Measurements from ENCODE around the gene PRKRIP1.
A peak's percentile ranks its signal among the peaks of the same experiment; 100 is the strongest.

PRKRIP1 gene

DNA sequence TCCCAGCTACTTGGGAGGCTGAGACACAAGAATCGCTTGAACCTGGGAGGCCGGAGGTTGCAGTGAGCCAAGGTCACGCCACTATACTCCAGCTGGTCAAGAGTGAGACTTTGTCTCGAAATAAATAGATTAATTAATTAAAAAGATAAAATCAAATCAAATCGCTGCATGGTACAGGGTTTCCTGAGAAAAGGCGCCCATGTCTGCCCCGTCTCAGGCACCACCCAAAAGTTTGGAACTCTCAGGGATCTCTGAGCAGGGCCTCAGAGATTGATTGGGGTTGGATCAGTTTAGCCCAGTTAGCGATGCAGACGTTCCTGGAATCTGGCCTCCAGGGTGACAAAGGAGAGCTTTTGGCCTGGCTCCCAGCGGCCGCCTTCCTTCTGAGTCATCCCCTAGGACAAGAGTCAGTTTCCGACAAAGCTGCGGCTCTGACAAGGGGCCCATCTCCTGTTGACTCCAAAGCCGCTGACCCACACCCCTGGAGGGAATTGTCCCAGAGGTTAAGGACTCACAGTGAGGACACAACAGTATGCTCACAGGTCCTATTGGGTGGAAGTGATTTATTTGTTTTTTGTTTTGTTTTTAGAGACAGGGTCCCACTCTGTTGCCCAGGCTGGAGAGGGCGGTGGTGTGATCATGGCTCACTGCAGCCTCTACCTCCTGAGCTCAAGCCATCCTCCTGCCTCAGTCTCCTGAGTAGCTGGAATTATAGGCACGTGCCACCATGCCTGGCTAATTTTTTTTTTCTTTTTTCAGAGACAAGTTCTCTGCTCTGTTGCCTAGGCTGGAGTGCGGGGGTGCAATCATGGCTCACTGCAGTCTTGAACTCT is 44.0 kb downstream of the PRKRIP1 start:
- DNase-seq (ENCODE audit: insufficient read length), result no peak
- no peak for FAIRE-seq
- TF ChIP-seq POLR2A (IDR thresholded peaks at IDR 0.05; ENCODE audit: low read depth, low read length) (no peak), POLR2AphosphoS5 (IDR thresholded peaks at IDR 0.05; ENCODE audit: low read depth, low read length) (no peak), TAF1 (IDR thresholded peaks at IDR 0.05; ENCODE audit: borderline replicate concordance, low read depth, low read length) (no peak)

DNA sequence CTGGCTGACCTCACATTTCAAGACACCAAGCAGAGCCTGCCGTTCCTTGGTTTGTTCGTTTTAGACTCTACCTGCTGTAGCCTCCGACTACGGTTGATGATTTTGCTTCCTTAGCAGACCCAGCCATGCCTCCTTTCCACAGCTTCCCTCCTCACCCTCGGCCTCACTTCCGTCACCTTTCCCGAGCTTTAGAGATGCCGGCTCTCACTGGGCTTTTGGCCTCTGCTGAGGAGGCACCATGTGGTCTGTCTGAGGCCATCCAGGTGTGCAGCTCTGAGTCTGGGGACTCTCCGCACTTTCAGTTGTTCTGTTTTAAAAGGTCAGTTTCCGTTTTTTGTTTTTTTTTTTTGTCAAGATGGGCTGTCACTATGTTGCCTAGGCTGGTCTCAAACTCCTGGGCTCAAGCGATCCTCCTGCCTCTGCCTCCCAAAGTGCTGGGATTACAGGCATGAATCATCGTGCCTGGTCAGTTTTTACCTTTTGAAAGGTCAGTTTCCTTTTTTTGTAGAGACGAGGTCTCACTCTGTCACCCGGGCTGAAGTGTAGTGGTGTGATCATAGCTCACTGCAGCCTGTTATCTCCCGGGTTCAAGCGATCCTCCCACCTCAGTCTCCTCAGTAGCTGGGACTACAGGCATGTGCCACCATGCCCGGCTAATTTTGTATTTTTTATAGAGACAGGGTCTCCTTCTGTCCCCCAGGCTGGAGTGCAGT is 49.0 kb downstream of the PRKRIP1 start:
- DNase-seq (ENCODE audit: insufficient read length) (no peak), FAIRE-seq (peak; percentile 84)
- peak; percentile 51; the same call in 1 of the 2 replicates for TF ChIP-seq POLR2A (IDR thresholded peaks at IDR 0.05; ENCODE audit: low read depth, low read length)
- TF ChIP-seq POLR2AphosphoS5 (IDR thresholded peaks at IDR 0.05; ENCODE audit: low read depth, low read length), result peak; percentile 35; the same call in 1 of the 2 replicates
- TF ChIP-seq TAF1 (IDR thresholded peaks at IDR 0.05; ENCODE audit: borderline replicate concordance, low read depth, low read length), result no peak

DNA sequence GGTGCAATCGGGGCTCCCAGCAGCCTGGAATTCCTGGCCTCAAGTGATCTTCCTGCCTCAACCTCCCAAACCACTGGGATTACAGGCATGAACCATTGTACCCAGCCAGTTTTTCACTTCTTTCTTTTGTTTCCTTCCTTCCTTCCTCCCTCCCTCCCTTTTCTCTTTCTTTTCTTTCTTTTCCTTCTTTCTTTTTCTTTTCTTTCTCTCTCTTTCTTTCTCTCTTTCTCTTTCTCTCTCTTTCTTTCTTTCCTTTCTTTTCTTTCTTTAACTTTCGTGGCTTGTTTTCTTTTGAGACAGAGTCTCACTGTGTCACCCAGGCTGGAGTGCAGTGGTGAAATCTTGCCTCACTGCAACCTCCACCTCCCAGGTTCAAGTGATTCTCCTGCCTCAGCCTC is 49.5 kb downstream of the PRKRIP1 start:
- DNase-seq (ENCODE audit: insufficient read length) (no peak), FAIRE-seq (peak; percentile 21)
- TF ChIP-seq TAF1 (IDR thresholded peaks at IDR 0.05; ENCODE audit: borderline replicate concordance, low read depth, low read length) (no peak), POLR2AphosphoS5 (IDR thresholded peaks at IDR 0.05; ENCODE audit: low read depth, low read length) (no peak), POLR2A (IDR thresholded peaks at IDR 0.05; ENCODE audit: low read depth, low read length) (no peak)

DNA sequence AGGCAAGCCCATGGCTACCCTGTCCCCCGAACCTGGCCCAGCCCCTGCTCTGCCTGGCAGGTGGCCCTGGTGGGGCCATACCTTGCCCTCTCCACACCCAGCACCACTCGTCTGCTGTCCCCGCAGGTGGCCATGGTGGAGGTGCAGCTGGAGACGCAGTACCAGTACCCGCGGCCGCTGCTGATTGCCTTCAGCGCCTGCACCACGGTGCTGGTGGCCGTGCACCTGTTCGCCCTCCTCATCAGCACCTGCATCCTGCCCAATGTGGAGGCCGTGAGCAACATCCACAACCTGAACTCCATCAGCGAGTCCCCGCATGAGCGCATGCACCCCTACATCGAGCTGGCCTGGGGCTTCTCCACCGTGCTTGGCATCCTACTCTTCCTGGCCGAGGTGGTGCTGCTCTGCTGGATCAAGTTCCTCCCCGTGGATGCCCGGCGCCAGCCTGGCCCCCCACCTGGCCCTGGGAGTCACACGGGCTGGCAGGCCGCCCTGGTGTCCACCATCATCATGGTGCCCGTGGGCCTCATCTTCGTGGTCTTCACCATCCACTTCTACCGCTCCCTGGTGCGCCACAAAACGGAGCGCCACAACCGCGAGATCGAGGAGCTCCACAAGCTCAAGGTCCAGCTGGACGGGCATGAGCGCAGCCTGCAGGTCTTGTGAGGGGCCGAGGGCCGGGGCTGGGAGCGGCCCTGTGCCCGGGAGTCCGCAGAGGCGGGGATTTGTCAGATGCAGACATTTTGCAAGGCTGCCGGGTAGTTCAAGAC is 50.4 kb downstream of the PRKRIP1 start:
- DNase-seq (ENCODE audit: insufficient read length), result no peak
- no peak for FAIRE-seq
- TF ChIP-seq POLR2AphosphoS5 (IDR thresholded peaks at IDR 0.05; ENCODE audit: low read depth, low read length) (no peak), POLR2A (IDR thresholded peaks at IDR 0.05; ENCODE audit: low read depth, low read length) (0 out of 2 replicates have a peak, but pooled peaks have one; percentile 20), TAF1 (IDR thresholded peaks at IDR 0.05; ENCODE audit: borderline replicate concordance, low read depth, low read length) (no peak)

DNA sequence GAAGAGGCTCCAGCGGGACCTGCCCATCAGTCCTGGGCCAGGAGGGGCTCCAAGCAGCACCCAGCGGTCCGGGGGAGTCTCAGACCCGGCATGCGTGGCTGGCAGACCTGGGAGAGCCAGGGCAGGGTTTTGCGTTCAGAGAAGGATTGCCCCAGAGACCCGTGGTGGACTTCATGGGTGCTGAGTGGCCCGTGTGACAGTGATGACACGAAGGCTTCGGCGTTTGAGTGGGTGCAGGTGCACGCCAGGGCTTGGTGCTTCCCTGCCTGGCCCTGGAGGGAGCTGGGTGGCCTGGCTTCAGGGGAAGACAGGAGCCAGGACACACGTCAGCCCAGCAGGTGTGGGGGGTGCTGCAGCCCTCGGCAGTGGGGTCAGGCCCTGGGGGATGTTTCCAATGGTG is 51.1 kb downstream of the PRKRIP1 start:
- no peak for FAIRE-seq
- DNase-seq (ENCODE audit: insufficient read length), result no peak
- TF ChIP-seq POLR2AphosphoS5 (IDR thresholded peaks at IDR 0.05; ENCODE audit: low read depth, low read length), result no peak
- TF ChIP-seq POLR2A (IDR thresholded peaks at IDR 0.05; ENCODE audit: low read depth, low read length), result no peak
- no peak for TF ChIP-seq TAF1 (IDR thresholded peaks at IDR 0.05; ENCODE audit: borderline replicate concordance, low read depth, low read length)

DNA sequence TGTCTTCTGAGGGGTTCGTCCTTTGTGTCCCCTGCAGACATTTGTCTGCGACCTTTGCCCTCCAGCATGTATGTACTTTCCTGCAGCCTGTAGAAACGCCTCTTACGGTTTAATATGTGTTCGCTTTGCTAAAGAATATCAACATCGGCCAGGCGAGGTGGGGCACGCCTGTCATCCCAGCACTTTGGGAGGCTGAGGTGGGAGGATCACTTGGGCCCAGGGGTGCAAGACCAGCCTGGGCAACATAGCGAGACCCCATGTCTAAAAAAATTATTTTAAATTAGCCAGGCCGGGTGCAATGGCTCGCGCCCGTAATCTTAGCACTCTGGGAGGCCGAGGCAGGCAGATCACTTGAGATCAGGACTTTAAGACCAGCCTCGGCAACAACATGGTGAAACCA is 53.0 kb downstream of the PRKRIP1 start:
- no peak for DNase-seq (ENCODE audit: insufficient read length)
- TF ChIP-seq POLR2A (IDR thresholded peaks at IDR 0.05; ENCODE audit: low read depth, low read length) (no peak), POLR2AphosphoS5 (IDR thresholded peaks at IDR 0.05; ENCODE audit: low read depth, low read length) (no peak), TAF1 (IDR thresholded peaks at IDR 0.05; ENCODE audit: borderline replicate concordance, low read depth, low read length) (no peak)
- no peak for FAIRE-seq

DNA sequence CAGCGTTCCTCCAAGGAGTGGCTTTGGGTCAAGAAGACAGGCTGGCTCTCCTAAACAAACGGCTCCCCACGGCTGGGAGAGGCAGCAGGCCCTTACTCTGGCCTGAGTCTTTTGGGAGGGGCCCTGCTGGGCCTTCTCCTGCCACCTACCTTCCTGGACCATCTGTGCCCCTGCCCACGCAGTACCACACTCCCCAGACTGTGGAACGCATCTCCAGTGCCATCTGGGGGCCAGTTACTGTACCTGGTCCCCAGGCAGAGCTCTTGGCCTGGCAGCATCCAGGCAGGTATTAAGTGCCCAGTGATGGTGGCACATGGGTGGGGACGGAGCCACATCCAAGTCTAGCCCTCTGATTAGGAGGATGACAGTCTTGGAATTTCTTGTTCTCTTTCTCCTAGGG is 54.1 kb downstream of the PRKRIP1 start:
- DNase-seq (ENCODE audit: insufficient read length), result no peak
- TF ChIP-seq POLR2AphosphoS5 (IDR thresholded peaks at IDR 0.05; ENCODE audit: low read depth, low read length) (no peak), TAF1 (IDR thresholded peaks at IDR 0.05; ENCODE audit: borderline replicate concordance, low read depth, low read length) (no peak), POLR2A (IDR thresholded peaks at IDR 0.05; ENCODE audit: low read depth, low read length) (0 out of 2 replicates have a peak, but pooled peaks have one; percentile 33)
- FAIRE-seq, result peak; percentile 87

DNA sequence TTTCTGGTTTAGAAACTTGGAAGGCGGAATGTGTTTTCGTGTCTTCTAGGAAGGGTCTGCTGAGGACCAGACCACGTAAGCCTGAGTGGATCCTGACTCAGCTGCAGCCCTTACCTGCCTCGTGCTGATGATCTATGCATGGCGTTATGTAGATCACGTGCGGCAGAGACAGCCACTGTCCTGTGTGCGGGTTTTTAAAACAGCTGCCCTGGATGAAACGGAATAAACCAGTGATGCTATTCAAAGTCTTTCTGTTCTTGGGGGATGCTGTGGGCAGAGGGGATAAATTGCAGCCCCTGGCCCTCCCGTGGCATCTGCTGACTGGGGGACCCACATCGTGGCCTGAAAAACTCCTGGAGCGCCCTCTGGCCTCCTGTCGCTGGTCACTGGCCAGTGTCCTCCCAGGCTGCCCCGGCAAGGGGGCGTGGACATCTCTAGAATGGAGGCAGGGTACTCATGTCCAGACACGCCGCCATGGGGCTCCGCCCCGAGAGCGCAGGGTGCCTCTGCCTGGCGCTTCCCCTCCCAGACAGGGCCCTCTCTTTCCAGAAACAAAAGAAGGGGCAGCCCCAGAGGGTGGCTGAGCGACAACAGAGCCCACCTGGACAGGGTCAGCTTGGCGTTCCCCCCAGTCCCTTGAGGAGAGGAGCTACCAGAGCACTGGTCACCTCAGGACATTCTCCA is 55.4 kb downstream of the PRKRIP1 start:
- no peak for DNase-seq (ENCODE audit: insufficient read length)
- TF ChIP-seq TAF1 (IDR thresholded peaks at IDR 0.05; ENCODE audit: borderline replicate concordance, low read depth, low read length) (no peak), POLR2A (IDR thresholded peaks at IDR 0.05; ENCODE audit: low read depth, low read length) (peak; percentile 21; the same call in 1 of the 2 replicates), POLR2AphosphoS5 (IDR thresholded peaks at IDR 0.05; ENCODE audit: low read depth, low read length) (no peak)
- no peak for FAIRE-seq

DNA sequence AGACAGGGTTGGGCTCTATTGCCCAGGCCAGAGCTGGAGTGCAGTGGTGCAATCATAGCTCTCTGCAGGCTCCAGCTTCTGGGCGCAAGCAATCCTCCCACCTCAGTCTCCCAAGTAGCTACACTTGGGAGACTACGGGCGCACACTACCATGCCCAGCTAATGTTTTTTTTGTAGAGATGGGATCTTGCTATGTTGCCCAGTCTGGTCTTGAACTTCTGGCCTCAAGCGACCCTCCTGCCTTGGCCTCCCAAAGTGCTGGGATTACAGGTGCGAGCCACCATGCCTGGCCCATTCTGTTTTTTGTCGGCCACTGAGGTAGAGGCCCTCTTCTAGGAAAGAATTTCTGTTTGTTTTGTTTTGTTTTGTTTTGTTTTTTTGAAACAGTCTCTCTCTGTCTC is 56.3 kb downstream of the PRKRIP1 start:
- TF ChIP-seq TAF1 (IDR thresholded peaks at IDR 0.05; ENCODE audit: borderline replicate concordance, low read depth, low read length), result no peak
- no peak for TF ChIP-seq POLR2AphosphoS5 (IDR thresholded peaks at IDR 0.05; ENCODE audit: low read depth, low read length)
- no peak for TF ChIP-seq POLR2A (IDR thresholded peaks at IDR 0.05; ENCODE audit: low read depth, low read length)

DNA sequence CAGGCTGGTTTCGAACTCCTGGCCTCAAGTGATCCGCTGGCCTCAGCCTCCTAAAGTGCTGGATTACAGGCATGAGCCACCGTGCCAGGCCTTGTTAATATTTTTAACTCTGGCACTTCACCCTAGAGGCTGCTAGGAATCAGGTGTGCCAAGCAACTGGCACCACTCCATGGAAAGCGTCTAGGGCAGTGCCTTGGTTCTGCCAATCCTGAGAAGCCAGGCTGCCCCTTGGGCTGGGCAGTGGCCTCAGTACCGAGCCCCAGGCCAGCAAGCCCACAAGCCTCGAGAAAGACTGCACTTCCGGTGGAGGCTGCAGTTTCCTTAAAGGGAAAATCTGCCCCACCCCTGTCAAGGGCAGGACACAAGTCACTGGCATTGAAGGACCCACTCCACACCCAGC is 57.2 kb downstream of the PRKRIP1 start:
- TF ChIP-seq POLR2AphosphoS5 (IDR thresholded peaks at IDR 0.05; ENCODE audit: low read depth, low read length) (no peak), POLR2A (IDR thresholded peaks at IDR 0.05; ENCODE audit: low read depth, low read length) (no peak), TAF1 (IDR thresholded peaks at IDR 0.05; ENCODE audit: borderline replicate concordance, low read depth, low read length) (no peak)
- FAIRE-seq (no peak), DNase-seq (ENCODE audit: insufficient read length) (no peak)

More for the DNA sequence above, 56.3 kb downstream of the PRKRIP1 start:
- DNase-seq (ENCODE audit: insufficient read length) (no peak), FAIRE-seq (no peak)

Measured in GM12892 (cell line).